Kidney tubule cell (primary cell): Measurements from ENCODE around the gene NR2C1.
"Not testable (repeated sequence)": the region's sequence is repeated elsewhere in the genome, so short reads cannot be mapped to it uniquely, and the experiment has no call there.

Experiments
- DNase-seq: peaks from one replicate; pipeline ENCODE4 v3.0.0-alpha.2; 2018; ENCODE audit warnings: low spot score

NR2C1 gene

GRCh38 chr12:95002754-95003153 lies 70.7 kb downstream of the NR2C1 start:
- no peak for DNase-seq

- DNase-seq: no peak
Observed at GRCh38 chr12:94998326-94998725, 75.1 kb downstream of the NR2C1 start.

- DNase-seq: no peak
Observed at GRCh38 chr12:94997726-94998125, 75.7 kb downstream of the NR2C1 start.

GRCh38 chr12:94997061-94997460 lies 76.4 kb downstream of the NR2C1 start:
- DNase-seq: no peak

GRCh38 chr12:94994312-94994711 lies 79.1 kb downstream of the NR2C1 start:
- DNase-seq: peak; percentile 68

GRCh38 chr12:94993855-94994254 lies 79.6 kb downstream of the NR2C1 start:
- not testable (repeated sequence) for DNase-seq

- DNase-seq: no peak
Observed at GRCh38 chr12:94990222-94990621, 83.2 kb downstream of the NR2C1 start.

- no peak for DNase-seq
Observed at GRCh38 chr12:94988471-94988870, 84.9 kb downstream of the NR2C1 start.

GRCh38 chr12:94987801-94988200 lies 85.6 kb downstream of the NR2C1 start:
- DNase-seq: no peak

- no peak for DNase-seq
Observed at GRCh38 chr12:94987076-94987669, 86.2 kb downstream of the NR2C1 start.

GRCh38 chr12:94985099-94985498 lies 88.3 kb downstream of the NR2C1 start:
- not testable (repeated sequence) for DNase-seq

GRCh38 chr12:94983321-94983720 lies 90.1 kb downstream of the NR2C1 start:
- no peak for DNase-seq

GRCh38 chr12:94982456-94982855 lies 91.0 kb downstream of the NR2C1 start:
- peak; percentile 60 for DNase-seq

GRCh38 chr12:94980577-94980976 lies 92.8 kb downstream of the NR2C1 start:
- DNase-seq: no peak

- DNase-seq: no peak
Observed at GRCh38 chr12:94979941-94980340, 93.5 kb downstream of the NR2C1 start.

GRCh38 chr12:94977766-94978468 lies 95.5 kb downstream of the NR2C1 start:
- DNase-seq: no peak

GRCh38 chr12:94973221-94973620 lies 100.2 kb downstream of the NR2C1 start:
- DNase-seq: peak; percentile 9

GRCh38 chr12:94972795-94973194 lies 100.6 kb downstream of the NR2C1 start:
- DNase-seq: no peak

GRCh38 chr12:94971923-94972322 lies 101.5 kb downstream of the NR2C1 start:
- no peak for DNase-seq

- DNase-seq: no peak
Observed at GRCh38 chr12:94970560-94970959, 102.9 kb downstream of the NR2C1 start.
